ENCODE data around the gene ARL6. TPM values are rescaled to one million over a fixed set of nuclear protein-coding genes. Genes with fewer than 3 reads are reported as not detected.
A peak's percentile ranks its signal among the peaks of the same experiment; 100 is the strongest.

ARL6 gene
- total and polyA plus RNA-seq, 9 of the 15 experiments (the other 6 are each of a cell fraction or from before 2014, with no cell fraction given), result 0.91 to 2.9 (median 2.3) TPM

GRCh38 chr3:97719156-97719821 lies 45.3 kb upstream of the ARL6 start (continued):
- 0 out of 2 replicates have a peak, but pooled peaks have one; percentile 9 for TF ChIP-seq DEAF1 (CRISPR knock-in tag; IDR thresholded peaks at IDR 0.05)
- TF ChIP-seq MYNN (IDR thresholded peaks at IDR 0.05), result no peak
- no peak for TF ChIP-seq MYNN (CRISPR knock-in tag; IDR thresholded peaks at IDR 0.05)
- TF ChIP-seq SRSF7 (optimal IDR thresholded peaks at IDR 0.05; ENCODE audit: low read depth, low read length), result no peak
- no peak for TF ChIP-seq THRB (CRISPR knock-in tag; conservative IDR thresholded peaks at IDR 0.05)
- TF ChIP-seq CTCF (IDR thresholded peaks at IDR 0.05 in 2 of 3, conservative IDR thresholded peaks at IDR 0.05 in 1 of 3; ENCODE audit: insufficient read depth in 2 of 3, low read depth in 1 of 3, low read length in 3 of 3), result peak; percentile 59 to 71 (median 67)
- peak; percentile 56; the same call in 1 of the 2 replicates for TF ChIP-seq SMC3 (conservative IDR thresholded peaks at IDR 0.05; ENCODE audit: insufficient read depth, low read depth, low read length)
- TF ChIP-seq ERF (CRISPR knock-in tag; IDR thresholded peaks at IDR 0.05), result no peak
- no peak for TF ChIP-seq PHF20 (IDR thresholded peaks at IDR 0.05; ENCODE audit: partially characterized antibody)
- no peak for TF ChIP-seq PRMT5 (CRISPR knock-in tag; IDR thresholded peaks at IDR 0.05)
- TF ChIP-seq ZNF445 (CRISPR knock-in tag; IDR thresholded peaks at IDR 0.05; ENCODE audit: low read depth), result no peak
- TF ChIP-seq CHD2 (IDR thresholded peaks at IDR 0.05; ENCODE audit: low read depth, low read length), result no peak
